Measurements from ENCODE around the gene AQP12B. TPM values are rescaled to one million over a fixed set of nuclear protein-coding genes. Genes with fewer than 3 reads are reported as not detected.

The AQP12B gene
- total RNA-seq, 2 donors from 2014 or later, result 7.9 to 9.6 TPM

GRCh38 chr2:240728361-240728760 lies 45.7 kb upstream of the AQP12B start:
- DNase-seq, result no peak
- intact Hi-C loops (cut with DNase I), result no loop called here
- Histone ChIP-seq H3K9ac (ENCODE audit: low read depth in 2 of 2, low read length in 2 of 2) (no peak overlapping the region), H3K27ac (no peak overlapping the region), H3K4me1 (no peaks in the 10 kb centered on the region), H3K9me3 (no peaks in the 10 kb centered on the region), H3K27me3 (no peaks in the 10 kb centered on the region), H3K4me3 (no peak overlapping the region), H3K36me3 (no peaks in the 10 kb centered on the region)
- TF ChIP-seq CTCF (IDR thresholded peaks at IDR 0.05), result no peak

GRCh38 chr2:240727913-240728312 lies 45.2 kb upstream of the AQP12B start:
- TF ChIP-seq CTCF (IDR thresholded peaks at IDR 0.05), result no peak
- intact Hi-C loops (cut with DNase I), result no loop called here
- no peak overlapping the region for H3K4me3 ChIP-seq
- H3K9ac ChIP-seq (ENCODE audit: low read depth in 2 of 2, low read length in 2 of 2), result no peak overlapping the region
- H3K27ac ChIP-seq, result no peak overlapping the region
- no peaks in the 10 kb centered on the region for H3K4me1 ChIP-seq
- no peaks in the 10 kb centered on the region for H3K9me3 ChIP-seq
- no peaks in the 10 kb centered on the region for H3K27me3 ChIP-seq
- H3K36me3 ChIP-seq, result no peaks in the 10 kb centered on the region
- DNase-seq, result no peak

GRCh38 chr2:240727439-240727838 lies 44.8 kb upstream of the AQP12B start:
- Histone ChIP-seq H3K9ac (ENCODE audit: low read depth in 2 of 2, low read length in 2 of 2) (no peak overlapping the region), H3K4me3 (no peak overlapping the region), H3K36me3 (no peaks in the 10 kb centered on the region), H3K27ac (no peak overlapping the region), H3K27me3 (no peaks in the 10 kb centered on the region), H3K4me1 (no peaks in the 10 kb centered on the region), H3K9me3 (no peaks in the 10 kb centered on the region)
- TF ChIP-seq CTCF (IDR thresholded peaks at IDR 0.05), result no peak
- DNase-seq, result no peak
- intact Hi-C loops (cut with DNase I), result no loop called here

GRCh38 chr2:240726876-240727275 lies 44.2 kb upstream of the AQP12B start:
- Histone ChIP-seq H3K36me3 (no peaks in the 10 kb centered on the region), H3K27ac (no peak overlapping the region), H3K4me3 (no peak overlapping the region), H3K9me3 (no peaks in the 10 kb centered on the region), H3K4me1 (no peaks in the 10 kb centered on the region), H3K27me3 (no peaks in the 10 kb centered on the region), H3K9ac (ENCODE audit: low read depth in 2 of 2, low read length in 2 of 2) (no peak overlapping the region)
- no peak for DNase-seq
- no peak for TF ChIP-seq CTCF (IDR thresholded peaks at IDR 0.05)
- intact Hi-C loops (cut with DNase I), result no loop called here

- DNase-seq, result no peak
- intact Hi-C loops (cut with DNase I), result no loop called here
- Histone ChIP-seq H3K9me3 (no peaks in the 10 kb centered on the region), H3K4me3 (no peak overlapping the region), H3K9ac (ENCODE audit: low read depth in 2 of 2, low read length in 2 of 2) (no peak overlapping the region), H3K27me3 (no peaks in the 10 kb centered on the region), H3K27ac (no peak overlapping the region), H3K36me3 (no peaks in the 10 kb centered on the region), H3K4me1 (no peaks in the 10 kb centered on the region)
- TF ChIP-seq CTCF (IDR thresholded peaks at IDR 0.05), result no peak
Measured at GRCh38 chr2:240725671-240726070, 43.0 kb upstream of the AQP12B start.

- intact Hi-C loops (cut with DNase I), result no loop called here
- no peak for TF ChIP-seq CTCF (IDR thresholded peaks at IDR 0.05)
- Histone ChIP-seq H3K27me3 (no peaks in the 10 kb centered on the region), H3K9ac (ENCODE audit: low read depth in 2 of 2, low read length in 2 of 2) (no peak overlapping the region), H3K4me1 (no peaks in the 10 kb centered on the region), H3K4me3 (no peak overlapping the region), H3K36me3 (no peaks in the 10 kb centered on the region), H3K27ac (no peak overlapping the region), H3K9me3 (no peaks in the 10 kb centered on the region)
- DNase-seq, result no peak
Measured at GRCh38 chr2:240725266-240725665, 42.6 kb upstream of the AQP12B start.
